NCI-H526 treated with DMSO at 0.1 percent for 48 hours (cell line): ENCODE measurements around the gene CELSR2.

Experiments
- DNase-seq: peaks from one replicate; lab custom pipeline; 2025; lab: John Stamatoyannopoulos, UW

The CELSR2 gene

DNA sequence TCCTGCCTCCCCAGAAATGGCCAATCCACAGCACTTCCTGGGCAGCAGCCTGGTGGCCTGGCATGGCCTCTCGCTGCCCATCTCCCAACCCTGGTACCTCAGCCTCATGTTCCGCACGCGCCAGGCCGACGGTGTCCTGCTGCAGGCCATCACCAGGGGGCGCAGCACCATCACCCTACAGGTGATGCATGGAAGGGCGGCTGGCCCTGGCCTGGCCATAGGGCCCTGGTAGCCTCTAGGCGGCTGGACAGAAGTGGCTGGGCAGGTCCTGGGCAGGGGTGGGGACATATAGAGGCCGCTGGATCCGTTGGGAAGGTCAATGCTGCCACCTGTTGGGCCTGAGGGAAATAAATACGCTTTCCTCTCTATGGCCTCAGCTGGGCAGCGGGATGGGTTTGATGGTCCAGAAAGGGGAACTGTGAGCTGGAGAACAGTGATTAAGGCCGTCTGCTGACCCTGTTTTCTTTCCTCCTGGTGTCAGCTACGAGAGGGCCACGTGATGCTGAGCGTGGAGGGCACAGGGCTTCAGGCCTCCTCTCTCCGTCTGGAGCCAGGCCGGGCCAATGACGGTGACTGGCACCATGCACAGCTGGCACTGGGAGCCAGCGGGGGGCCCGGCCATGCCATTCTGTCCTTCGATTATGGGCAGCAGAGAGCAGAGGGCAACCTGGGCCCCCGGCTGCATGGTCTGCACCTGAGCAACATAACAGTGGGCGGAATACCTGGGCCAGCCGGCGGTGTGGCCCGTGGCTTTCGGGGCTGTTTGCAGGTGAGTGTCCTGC, 14.4 kb downstream of the CELSR2 start:
- peak; percentile 88 for DNase-seq

GRCh38 chr1:109264379-109264755, 15.0 kb downstream of the CELSR2 start:
- no peak for DNase-seq

GRCh38 chr1:109265016-109265415, 15.7 kb downstream of the CELSR2 start:
- DNase-seq: no peak

- no peak for DNase-seq
Observed at GRCh38 chr1:109265741-109266330, 16.5 kb downstream of the CELSR2 start.

- no peak for DNase-seq
Observed at GRCh38 chr1:109266965-109267364, 17.6 kb downstream of the CELSR2 start.

GRCh38 chr1:109267743-109268300, 18.5 kb downstream of the CELSR2 start:
- DNase-seq: no peak

- DNase-seq: no peak
Observed at GRCh38 chr1:109268431-109269211, 19.3 kb downstream of the CELSR2 start.

DNA sequence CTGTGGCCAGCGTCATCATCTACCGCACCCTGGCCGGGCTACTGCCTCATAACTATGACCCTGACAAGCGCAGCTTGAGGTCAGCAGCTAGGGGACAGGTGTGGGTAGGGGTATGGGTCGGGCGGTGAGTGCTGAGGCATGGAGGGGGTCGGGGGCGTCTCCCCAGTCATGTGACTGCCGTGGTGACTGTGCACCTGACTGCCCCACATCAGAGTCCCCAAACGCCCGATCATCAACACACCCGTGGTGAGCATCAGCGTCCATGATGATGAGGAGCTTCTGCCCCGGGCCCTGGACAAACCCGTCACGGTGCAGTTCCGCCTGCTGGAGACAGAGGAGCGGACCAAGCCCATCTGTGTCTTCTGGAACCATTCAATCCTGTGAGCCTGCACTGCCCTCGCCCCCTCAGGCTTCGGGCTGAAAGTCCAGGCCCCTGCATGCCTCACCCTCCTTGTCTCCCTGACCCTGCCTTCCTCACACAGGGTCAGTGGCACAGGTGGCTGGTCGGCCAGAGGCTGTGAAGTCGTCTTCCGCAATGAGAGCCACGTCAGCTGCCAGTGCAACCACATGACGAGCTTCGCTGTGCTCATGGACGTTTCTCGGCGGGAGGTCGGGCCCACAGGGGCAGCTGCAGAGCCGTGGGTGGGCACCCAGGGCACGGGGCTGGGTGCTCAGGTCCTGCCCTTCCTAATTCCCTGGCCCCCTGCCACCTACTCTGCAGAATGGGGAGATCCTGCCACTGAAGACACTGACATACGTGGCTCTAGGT, 20.1 kb downstream of the CELSR2 start:
- no peak for DNase-seq

- no peak for DNase-seq
Observed at GRCh38 chr1:109269981-109270622, 20.8 kb downstream of the CELSR2 start.

GRCh38 chr1:109270623-109271317, 21.4 kb downstream of the CELSR2 start:
- DNase-seq: no peak

DNA sequence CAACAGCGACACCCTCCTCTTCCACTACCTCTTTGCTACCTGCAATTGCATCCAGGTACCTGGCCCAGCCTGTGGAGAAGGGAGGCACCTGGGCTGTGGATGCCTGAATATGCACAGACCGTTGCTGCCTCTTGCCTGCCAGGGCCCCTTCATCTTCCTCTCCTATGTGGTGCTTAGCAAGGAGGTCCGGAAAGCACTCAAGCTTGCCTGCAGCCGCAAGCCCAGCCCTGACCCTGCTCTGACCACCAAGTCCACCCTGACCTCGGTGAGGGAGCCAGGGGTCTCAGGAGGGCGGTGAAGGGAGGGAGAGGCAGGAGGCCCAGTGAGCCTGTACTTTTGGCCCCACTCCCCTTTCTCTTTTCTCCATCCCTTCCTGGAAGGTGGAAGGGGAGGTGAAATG, 22.1 kb downstream of the CELSR2 start:
- DNase-seq: no peak

DNA sequence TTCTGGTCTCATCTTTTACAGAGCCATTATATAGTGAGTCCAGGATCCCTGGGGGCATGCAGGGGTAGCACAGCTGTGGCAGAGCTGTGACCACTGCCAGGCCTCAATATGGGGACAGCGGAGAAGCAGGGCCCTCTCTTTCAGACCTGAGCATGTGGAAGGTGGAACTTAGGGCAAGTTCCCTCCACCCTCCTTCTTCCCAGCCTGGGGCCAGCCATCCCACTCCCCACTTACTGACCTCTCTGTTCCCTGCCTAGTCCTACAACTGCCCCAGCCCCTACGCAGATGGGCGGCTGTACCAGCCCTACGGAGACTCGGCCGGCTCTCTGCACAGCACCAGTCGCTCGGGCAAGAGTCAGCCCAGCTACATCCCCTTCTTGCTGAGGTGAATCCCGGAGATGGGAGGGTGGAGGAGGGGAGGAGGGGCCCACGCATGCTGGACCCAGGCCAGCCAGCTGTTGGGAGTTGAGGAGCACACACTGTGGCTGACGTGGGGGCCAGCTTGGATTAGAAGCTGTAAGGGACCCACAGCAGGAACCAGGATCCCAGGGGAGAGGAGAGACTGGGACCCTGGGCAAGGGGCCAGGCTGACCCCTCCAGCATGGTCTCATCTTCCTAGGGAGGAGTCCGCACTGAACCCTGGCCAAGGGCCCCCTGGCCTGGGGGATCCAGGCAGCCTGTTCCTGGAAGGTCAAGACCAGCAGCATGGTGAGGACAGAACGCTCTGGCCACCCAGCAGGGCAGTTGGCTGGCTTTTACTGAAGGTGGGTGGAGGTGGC, 22.9 kb downstream of the CELSR2 start:
- no peak for DNase-seq

- DNase-seq: no peak
Observed at GRCh38 chr1:109272831-109273547, 23.6 kb downstream of the CELSR2 start.

GRCh38 chr1:109273570-109274288, 24.4 kb downstream of the CELSR2 start:
- DNase-seq: no peak

- peak; percentile 70 for DNase-seq
Observed at GRCh38 chr1:109274533-109275476, 25.5 kb downstream of the CELSR2 start.

DNA sequence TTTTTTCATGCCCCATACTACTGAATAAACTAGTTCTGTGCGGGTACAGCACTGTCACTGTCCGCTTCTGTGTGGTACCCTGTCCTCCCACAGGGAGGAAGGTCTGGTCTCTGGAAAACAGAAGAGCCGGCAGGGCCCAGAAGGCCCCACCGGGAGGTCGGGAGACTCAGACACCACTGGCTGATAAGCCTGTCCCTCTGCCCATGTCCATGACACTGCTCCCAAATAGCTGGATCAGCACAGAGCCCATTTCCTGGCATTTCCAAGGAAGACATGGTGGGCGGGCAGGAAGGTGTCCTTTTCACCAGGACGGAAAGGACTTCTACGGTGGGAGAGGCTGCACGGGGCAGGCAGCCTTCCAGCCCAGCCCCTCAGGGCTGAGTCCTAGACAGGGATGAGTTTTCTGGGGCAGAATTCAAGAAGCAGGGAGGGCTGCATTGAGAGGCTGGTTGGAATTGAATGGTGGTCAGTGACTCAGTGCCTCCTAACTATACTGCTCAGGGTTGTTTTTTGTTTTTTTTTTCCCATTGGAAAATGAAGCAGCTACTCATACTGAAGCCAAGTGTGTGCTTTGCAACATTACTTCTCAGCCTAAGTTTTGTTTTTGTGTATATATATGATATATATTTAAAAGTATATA, 26.5 kb downstream of the CELSR2 start:
- no peak for DNase-seq
